Endothelial cell of umbilical vein (primary cell): ENCODE data around the gene CENPN. TPM values are rescaled to one million over a fixed set of nuclear protein-coding genes. Genes with fewer than 3 reads are reported as not detected.

ENCODE experiments used
- BruUV-seq: library from RNA; stranded (reverse); fragments of 400-500 nt; replicated peaks from 2 replicates; lab custom pipeline; 2021; lab: Mats Ljungman, UMichigan
- CTCF ChIA-PET: fragments of 300-600, 350-600 bp; sonication (Branson Sonifier 250); formaldehyde crosslinking; loops from one replicate; lab custom pipeline; 2021; ENCODE audit warnings: antibody characterized with exemption, inconsistent platforms; lab: Charles Lee
- POLR2A ChIA-PET: fragments of 300-600, 350-600 bp; sonication (Branson Sonifier 250); formaldehyde crosslinking; loops from one replicate; lab custom pipeline; 2021; ENCODE audit warnings: antibody characterized with exemption, inconsistent platforms; lab: Charles Lee
- DNase-seq: peaks from one replicate; pipeline ENCODE4 v3.0.0-alpha.2; 2011; ENCODE audit warnings: low read depth, low spot score
- FAIRE-seq: peaks from 2 replicates; lab custom pipeline; 2011; peaks lifted over from hg19 to GRCh38; lab: Jason Lieb, UNC
- H2AFZ ChIP-seq: 2 replicates; pipeline ENCODE4 v1.6.0; 2012; ENCODE audit warnings: low read depth, low read length, control low read depth, inconsistent platforms
- H3K27ac ChIP-seq: 2 replicates; pipeline ENCODE4 v1.5.1; 2011; ENCODE audit warnings: low read depth, mild to moderate bottlenecking, control low read depth, low read length, moderate library complexity; ENCODE audit not compliant: insufficient read depth
- H3K27me3 ChIP-seq, 2 experiments: 2 replicates each; pipeline versions ENCODE4 v1.6.0 to v1.6.1; 2011; ENCODE audit warnings: low read length in 2 of 2, mixed read lengths in 1 of 2; ENCODE audit not compliant: control insufficient read depth in 2 of 2, insufficient read depth in 2 of 2
- H3K36me3 ChIP-seq, 2 experiments: 2 replicates in 1 of 2; 3 replicates in 1 of 2; pipeline ENCODE4 v1.5.1; 2011; ENCODE audit warnings: low read length in 2 of 2, mild to moderate bottlenecking in 1 of 2, moderate library complexity in 1 of 2; ENCODE audit not compliant: control insufficient read depth in 2 of 2, insufficient read depth in 2 of 2; ENCODE audit errors: extremely low read depth in 1 of 2
- H3K4me1 ChIP-seq: 3 replicates; pipeline ENCODE4 v1.5.1; 2011; ENCODE audit warnings: mild to moderate bottlenecking, low read length; ENCODE audit not compliant: control insufficient read depth, insufficient read depth; ENCODE audit errors: extremely low read depth
- H3K4me2 ChIP-seq: 2 replicates; pipeline ENCODE4 v1.6.1; 2011; ENCODE audit warnings: low read length, control low read depth, mixed read lengths; ENCODE audit not compliant: insufficient read depth
- H3K4me3 ChIP-seq, 3 experiments: fragments of 200-600 bp in 1 of 3; sonication (generic), shearing (Covaris generic) in 1 of 3; replicated peaks in 1 of 3; 2 replicates each; pipeline ENCODE4 v1.5.1; 2011 to 2016; ENCODE audit warnings: control low read depth in 3 of 3, low read length in 3 of 3, mild to moderate bottlenecking in 2 of 3, inconsistent platforms in 1 of 3, low read depth in 1 of 3, moderate library complexity in 1 of 3; ENCODE audit not compliant: insufficient read depth in 1 of 3
- H3K79me2 ChIP-seq: 2 replicates; pipeline ENCODE4 v1.6.0; 2012; ENCODE audit warnings: low read length, inconsistent platforms; ENCODE audit not compliant: control insufficient read depth, insufficient read depth
- H3K9ac ChIP-seq: replicated peaks from 2 replicates; pipeline ENCODE3; 2011; ENCODE audit warnings: low read length, control low read depth; ENCODE audit not compliant: insufficient read depth; ENCODE audit errors: extremely low read depth
- H3K9me1 ChIP-seq: replicated peaks from 3 replicates; pipeline ENCODE4 v1.6.0; 2011; ENCODE audit warnings: mild to moderate bottlenecking, low read length; ENCODE audit not compliant: control insufficient read depth, insufficient read depth; ENCODE audit errors: extremely low read depth
- H3K9me3 ChIP-seq: replicated peaks from 2 replicates; pipeline ENCODE4 v1.5.1; 2012; ENCODE audit warnings: low read length, inconsistent platforms; ENCODE audit not compliant: control insufficient read depth, insufficient read depth
- H4K20me1 ChIP-seq: replicated peaks from 2 replicates; pipeline ENCODE3; 2011; ENCODE audit warnings: mild to moderate bottlenecking, low read length; ENCODE audit not compliant: control insufficient read depth, insufficient read depth; ENCODE audit errors: extremely low read depth
- CTCF ChIP-seq, 2 donors: IDR thresholded peaks; 1 replicate in 1 of 2; 2 replicates in 1 of 2; pipeline ENCODE4 v1.5.1; 2011; ENCODE audit warnings: low read length in 2 of 2, mild to moderate bottlenecking in 2 of 2, moderate library complexity in 2 of 2, control low read depth in 1 of 2, inconsistent platforms in 1 of 2, low read depth in 1 of 2; ENCODE audit not compliant: insufficient read depth in 1 of 2; ENCODE audit errors: extremely low read depth in 1 of 2
- EZH2 ChIP-seq: IDR thresholded peaks from 2 replicates; pipeline ENCODE4 v1.6.1; 2012; ENCODE audit warnings: borderline replicate concordance, low read depth, mild to moderate bottlenecking, moderate library complexity, low read length, inconsistent platforms; ENCODE audit not compliant: severe bottlenecking
- FOS ChIP-seq: IDR thresholded peaks from 2 replicates; pipeline ENCODE4 v1.6.1; 2011; ENCODE audit warnings: mild to moderate bottlenecking, low read length, moderate library complexity, borderline replicate concordance; ENCODE audit not compliant: insufficient read depth
- GATA2 ChIP-seq: IDR thresholded peaks from 2 replicates; pipeline ENCODE4 v1.7.0; 2011; ENCODE audit warnings: low read depth, mild to moderate bottlenecking, moderate library complexity, mixed read lengths, low read length; ENCODE audit not compliant: insufficient read length, insufficient read depth
- JUN ChIP-seq: IDR thresholded peaks from 2 replicates; pipeline ENCODE4 v1.6.1; 2011; ENCODE audit warnings: borderline replicate concordance, low read depth; ENCODE audit not compliant: insufficient read length, insufficient read depth
- MAX ChIP-seq: IDR thresholded peaks from 2 replicates; pipeline ENCODE4 v1.6.1; 2011; ENCODE audit not compliant: insufficient read depth, insufficient read length
- MYC ChIP-seq: IDR thresholded peaks from one replicate; pipeline ENCODE4 v1.6.1; 2011; ENCODE audit warnings: mild to moderate bottlenecking, low read depth, low read length
- POLR2A ChIP-seq: IDR thresholded peaks from 2 replicates; pipeline ENCODE4 v1.6.1; 2012; ENCODE audit warnings: low read depth, mild to moderate bottlenecking, control low read depth, low read length
- POLR2AphosphoS5 ChIP-seq: IDR thresholded peaks from 2 replicates; pipeline ENCODE4 v1.6.1; 2012; ENCODE audit warnings: low read depth, mild to moderate bottlenecking, control low read depth, low read length, moderate library complexity; ENCODE audit not compliant: insufficient read depth
- dilution Hi-C: fragments of 300-500 bp; cut with MboI; formaldehyde crosslinking; loops from one replicate; pipeline ENCODE4 v1.15.0; 2019; ENCODE audit warnings: low sequenced_read_pairs; ENCODE audit not compliant: extremely low pct_ligation_motif_present
- intact Hi-C: fragments of 100-400 bp; cut with micrococcal nuclease; formaldehyde crosslinking; loops from one replicate; pipeline ENCODE4 v1.10.0; 2022
- polyA plus RNA-seq, 4 experiments: library from polyadenylated mRNA; depleted of rRNA in 3 of 4; stranded (reverse) in 3 of 4; unstranded in 1 of 4; fragments of >200 nt; gene quantifications; 2 replicates each; pipeline versions ENCODE4 v1.2.1 to v1.2.3, GENCODE V29; 2011 to 2012; ENCODE audit warnings: missing spikeins in 1 of 4
- total RNA-seq: library from RNA; stranded (reverse); gene quantifications from 2 replicates; pipeline ENCODE4 v1.2.3, GENCODE V29; 2021

Gene CENPN
- total and polyA plus RNA-seq, 2 donors (not counting 3 experiments of a cell fraction or from before 2014, with no cell fraction given), result 17.6 to 52.4 TPM

GRCh38 chr16:81071805-81072204 is 64.8 kb downstream of the CENPN start:
- ChIA-PET POLR2A (interaction anchor here (0.7 kb wide), 1 partner anchor 13 kb away, joined by 11 read pairs; no protein-coding TSS in a partner anchor), CTCF (no interaction called here)
- H4K20me1 ChIP-seq, result no peaks in the 10 kb centered on the region
- H3K27me3 ChIP-seq, result no peaks in the 10 kb centered on the region
- peaks cover 3% of the 10 kb centered on the region for H3K4me1 ChIP-seq
- BruUV-seq, result no TSS peak
- no peak overlapping the region for H2AFZ ChIP-seq
- H3K79me2 ChIP-seq, result no peaks in the 10 kb centered on the region
- intact Hi-C loops (no loop called here), dilution Hi-C loops (no loop called here)
- no peaks in the 10 kb centered on the region for H3K36me3 ChIP-seq
- no peak overlapping the region for H3K9ac ChIP-seq
- no peaks in the 10 kb centered on the region for H3K9me3 ChIP-seq
- FAIRE-seq (no peak), DNase-seq (no peak)
- H3K4me2 ChIP-seq, result no peak overlapping the region
- no peak overlapping the region for H3K27ac ChIP-seq
- TF ChIP-seq JUN (no peak), CTCF (IDR thresholded peaks at IDR 0.05; ENCODE audit: extremely low read depth in 1 of 2, insufficient read depth in 1 of 2, low read depth in 1 of 2, low read length in 2 of 2) (no peak), POLR2AphosphoS5 (no peak), FOS (no peak), EZH2 (no peak), MYC (no peak), MAX (no peak), GATA2 (no peak), POLR2A (no peak)
- no peaks in the 10 kb centered on the region for H3K9me1 ChIP-seq
- H3K4me3 ChIP-seq, result no peak overlapping the region
